Non-pigmented ciliary epithelial cell (primary cell): ENCODE data around the gene GRK6.

ENCODE experiments used
- DNase-seq: peaks from one replicate; pipeline ENCODE4 v3.0.0-alpha.2; 2010; ENCODE audit warnings: low read depth

GRK6 gene

GRCh38 chr5:177440211-177440989 is 13.9 kb downstream of the GRK6 start:
- no peak for DNase-seq

GRCh38 chr5:177440990-177441780 is 14.7 kb downstream of the GRK6 start:
- DNase-seq, result no peak

GRCh38 chr5:177442066-177442826 is 15.8 kb downstream of the GRK6 start:
- DNase-seq, result no peak

GRCh38 chr5:177443144-177443983 is 16.9 kb downstream of the GRK6 start:
- no peak for DNase-seq

GRCh38 chr5:177444106-177445051 is 17.9 kb downstream of the GRK6 start:
- no peak for DNase-seq

GRCh38 chr5:177445052-177445916 is 18.8 kb downstream of the GRK6 start:
- DNase-seq, result no peak

GRCh38 chr5:177445917-177446199 is 19.4 kb downstream of the GRK6 start:
- DNase-seq, result no peak

- no peak for DNase-seq
Observed at GRCh38 chr5:177446200-177447065, 20.0 kb downstream of the GRK6 start, which contains the start of gene PRR7. TSS of gene PRR7 (plus strand) at chr5:177446814. CDS start at chr5:177455068, 8,254 bp downstream.

GRCh38 chr5:177447066-177447610 is 20.7 kb downstream of the GRK6 start:
- no peak for DNase-seq

GRCh38 chr5:177447611-177448243 is 21.3 kb downstream of the GRK6 start:
- no peak for DNase-seq

- no peak for DNase-seq
Observed at GRCh38 chr5:177448244-177448950, 21.9 kb downstream of the GRK6 start.

GRCh38 chr5:177449140-177450061 is 22.9 kb downstream of the GRK6 start:
- no peak for DNase-seq

- no peak for DNase-seq
Observed at GRCh38 chr5:177450667-177451424, 24.4 kb downstream of the GRK6 start.

- DNase-seq, result no peak
Observed at GRCh38 chr5:177452688-177453638, 26.5 kb downstream of the GRK6 start.
